Stimulated activated CD4-positive, alpha-beta T cell treated with anti-CD3 and anti-CD28 coated beads, Interleukin-15, amount 100 ng/mL, for 24 hours (primary cell): ENCODE results near the gene TFPI.

Experiments used
- DNase-seq: peaks from one replicate; pipeline ENCODE4 v3.0.0-alpha.2; 2020

TFPI gene

DNA sequence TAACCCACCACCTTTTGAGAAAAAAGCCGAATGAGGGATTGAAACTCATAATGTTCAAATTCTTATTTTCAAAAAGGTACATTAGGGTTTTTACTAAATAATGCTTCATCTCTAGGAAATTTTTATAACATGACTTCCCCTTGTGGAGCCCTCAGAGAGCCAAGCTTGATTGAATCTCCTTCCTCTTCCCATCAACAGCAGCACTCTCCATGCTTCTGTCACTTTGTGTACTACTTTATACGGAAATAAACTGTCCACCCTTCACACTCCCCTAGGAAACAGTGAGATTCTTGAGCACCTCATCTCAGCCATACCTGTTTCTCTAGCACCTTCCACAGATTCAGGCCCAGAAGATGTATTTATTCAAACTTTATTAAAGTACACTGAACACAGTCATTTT, 51.8 kb downstream of the TFPI start:
- no peak for DNase-seq

DNA sequence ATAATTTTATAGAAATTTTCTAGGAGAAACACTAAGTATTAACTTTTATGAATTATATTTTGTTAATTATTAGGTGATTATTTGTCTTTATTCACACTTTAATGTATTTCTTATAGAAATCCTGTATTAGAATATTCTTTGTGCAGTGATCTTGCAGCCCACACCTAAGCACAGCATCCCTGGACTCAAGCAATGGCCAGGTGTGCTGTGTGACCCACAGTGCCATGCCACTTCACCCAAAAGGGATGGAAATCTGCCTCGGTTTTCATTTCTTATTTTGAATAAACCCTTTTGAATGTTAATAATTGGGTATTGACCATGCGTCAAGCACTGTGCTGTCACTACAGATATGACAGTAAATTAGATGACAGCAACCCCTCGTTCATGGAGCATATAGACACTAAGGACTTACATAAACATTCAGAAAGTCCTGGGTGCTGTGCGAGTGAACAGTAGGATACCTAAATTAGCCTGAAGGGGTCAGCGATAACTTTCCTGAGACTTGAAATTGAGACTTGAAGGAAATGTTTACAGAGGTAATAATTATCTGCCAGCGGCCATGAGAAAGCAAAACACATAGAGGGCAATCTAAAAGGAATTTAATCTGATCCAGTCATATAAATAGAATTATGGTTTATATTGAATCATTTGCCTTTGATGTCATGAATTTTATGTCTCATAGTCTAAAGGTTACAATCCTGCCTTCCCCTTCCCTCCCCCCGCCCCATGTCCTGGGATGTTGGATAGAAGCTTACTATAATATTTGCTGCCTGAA, 53.5 kb downstream of the TFPI start:
- DNase-seq = no peak

DNA sequence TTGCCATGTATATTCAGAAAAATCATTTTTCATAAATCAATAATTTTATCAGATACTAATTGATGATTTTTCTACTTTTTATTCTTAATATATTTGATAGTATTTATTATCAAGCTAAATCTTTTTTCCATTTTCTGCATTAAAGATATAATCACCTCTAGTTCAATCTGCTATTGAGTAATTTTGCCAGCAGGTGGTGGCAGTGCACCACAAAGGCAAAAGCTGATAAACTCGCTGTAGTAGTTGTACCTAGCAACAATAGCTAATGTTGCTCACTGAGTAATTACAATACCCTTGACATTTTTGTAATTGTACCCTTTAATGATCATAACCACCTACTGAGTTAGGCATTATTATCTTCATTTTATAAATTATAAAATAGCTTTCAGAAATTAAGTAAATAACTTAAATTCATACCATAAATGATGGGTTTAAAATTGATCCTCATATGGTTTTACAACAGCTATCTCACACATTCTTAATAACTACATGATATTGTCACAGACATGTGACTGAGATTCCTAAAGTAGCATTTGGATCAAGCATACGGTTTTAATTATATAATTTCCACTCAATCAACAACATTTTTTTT, 54.2 kb downstream of the TFPI start:
- peak; percentile 50 for DNase-seq

DNA sequence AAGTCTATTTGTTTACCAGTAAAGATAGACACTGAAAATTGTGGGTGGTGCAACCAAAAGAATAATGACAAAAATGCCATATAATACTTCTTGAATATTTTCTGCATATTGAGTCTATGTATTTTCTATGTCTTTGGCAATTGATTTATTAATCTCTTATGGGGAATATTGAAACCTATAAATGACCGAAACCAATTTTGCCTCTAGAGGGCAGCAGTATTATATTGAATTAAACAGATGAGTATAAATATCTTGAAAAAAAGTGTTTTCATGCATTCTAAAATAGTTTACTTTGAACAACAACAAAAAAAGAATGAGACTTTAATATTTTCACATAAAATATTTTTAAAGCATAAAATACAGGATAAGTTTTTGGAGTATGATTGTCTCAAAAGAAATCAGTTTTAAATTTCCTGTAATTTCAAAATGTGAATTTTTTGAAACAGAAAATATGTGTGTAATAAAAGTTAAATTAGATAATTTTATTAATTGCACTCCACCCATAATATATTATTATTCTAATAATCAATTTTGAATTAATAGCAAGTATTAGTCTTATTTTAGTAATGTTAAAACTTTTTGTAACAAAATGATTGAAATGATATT, 56.3 kb downstream of the TFPI start:
- DNase-seq = no peak

DNA sequence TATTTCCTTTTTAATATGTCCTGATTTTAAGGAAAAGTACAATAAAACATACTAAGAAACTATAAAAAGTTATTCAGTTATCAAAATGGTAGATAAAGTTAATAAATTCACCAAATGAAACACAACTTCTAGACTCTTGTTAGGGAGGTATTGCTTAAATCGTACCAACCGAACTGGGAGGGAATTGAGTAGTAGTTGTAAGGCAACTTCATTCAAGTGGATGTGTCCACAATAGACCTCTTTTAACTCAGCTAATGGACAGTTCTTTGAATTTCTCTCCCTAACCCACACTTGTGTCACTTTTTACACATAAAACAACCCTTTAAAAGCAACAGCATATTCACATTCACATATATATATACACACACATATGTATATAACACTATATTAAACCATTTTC, 57.1 kb downstream of the TFPI start:
- DNase-seq = no peak

DNA sequence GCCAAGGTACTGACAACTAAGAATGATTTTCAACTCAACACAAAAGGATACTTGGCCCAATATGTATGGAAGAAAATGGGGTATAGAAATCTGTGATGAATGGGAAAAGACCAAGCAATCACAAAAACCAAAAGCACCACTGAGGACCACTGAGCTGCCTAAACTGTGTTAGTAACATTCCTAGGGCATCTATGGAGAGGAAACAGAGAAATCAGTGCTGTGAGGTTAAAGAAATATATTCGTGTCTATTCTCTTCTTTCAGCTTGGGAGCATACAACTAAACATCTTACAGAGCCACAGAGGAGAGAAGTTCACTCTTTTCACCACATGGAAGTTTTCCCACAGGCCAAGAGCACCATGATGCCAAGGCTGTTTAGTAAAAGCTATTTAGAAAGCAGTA, 58.9 kb downstream of the TFPI start:
- no peak for DNase-seq

DNA sequence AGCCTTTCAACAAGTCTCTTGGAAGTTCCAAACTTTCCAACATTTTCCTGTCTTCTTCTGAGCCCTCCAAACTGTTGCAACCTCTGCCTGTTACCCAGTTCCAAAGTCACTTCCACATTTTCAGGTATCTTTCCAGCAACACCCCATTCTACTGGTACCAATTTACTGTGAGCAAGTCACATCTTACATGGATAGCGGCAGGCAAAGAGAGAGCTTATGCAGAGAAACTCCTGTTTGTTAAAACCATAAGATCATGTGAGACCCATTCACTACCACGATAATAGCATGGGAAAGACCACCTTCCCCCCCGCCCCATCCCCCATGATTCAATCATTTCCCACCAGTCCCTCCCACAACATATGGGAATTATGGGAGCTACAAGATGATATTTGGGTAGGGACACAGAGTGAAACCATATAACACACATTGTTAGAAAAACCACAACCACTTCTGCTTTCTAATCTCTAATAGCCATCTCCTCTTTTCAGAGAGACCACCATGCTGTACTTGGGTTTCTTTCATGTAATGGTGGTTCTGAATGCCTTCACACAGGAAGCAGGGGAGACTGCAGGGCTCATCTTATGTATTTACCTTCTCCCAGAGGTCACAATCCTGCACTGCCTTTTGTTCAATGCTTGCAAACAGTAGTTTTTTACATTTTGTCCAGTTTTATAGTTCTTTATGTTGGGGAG, 60.2 kb downstream of the TFPI start:
- DNase-seq = no peak

DNA sequence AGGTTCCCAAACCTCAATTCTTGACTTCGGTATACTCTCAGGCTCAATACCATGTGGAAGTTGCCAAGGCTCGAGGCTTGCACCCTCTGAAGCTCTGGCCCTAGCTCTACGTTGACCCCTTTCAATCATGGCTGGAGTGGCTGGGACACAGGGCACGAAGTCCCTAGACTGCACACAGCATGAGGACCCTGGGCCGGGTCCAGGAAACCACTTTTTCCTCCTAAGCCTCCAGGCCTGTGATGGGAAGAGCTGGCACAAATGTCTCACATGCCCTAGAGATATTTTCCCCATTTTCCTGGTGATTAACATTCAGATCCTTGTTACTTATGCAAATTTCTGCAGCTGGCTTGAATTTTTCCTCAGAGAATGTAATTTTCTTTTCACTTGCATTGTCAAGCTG, 61.1 kb downstream of the TFPI start:
- DNase-seq = no peak

DNA sequence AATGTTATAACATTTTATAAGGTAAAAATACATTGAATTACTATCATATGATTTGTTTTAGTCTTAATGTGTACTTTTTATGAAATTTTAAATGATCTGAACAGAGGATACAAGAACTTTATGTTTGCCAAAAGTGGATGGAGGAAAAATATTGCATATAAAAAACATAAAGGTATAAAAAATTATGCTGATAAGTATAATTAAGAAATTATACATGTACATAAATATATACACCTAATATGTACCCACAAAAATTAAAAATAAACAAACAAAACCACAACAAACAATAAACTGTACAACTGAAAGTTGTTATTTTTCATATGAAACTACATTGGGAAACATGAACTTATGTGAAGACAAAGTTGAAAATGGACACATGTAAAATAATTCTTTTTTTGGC, 68.0 kb downstream of the TFPI start:
- no peak for DNase-seq

DNA sequence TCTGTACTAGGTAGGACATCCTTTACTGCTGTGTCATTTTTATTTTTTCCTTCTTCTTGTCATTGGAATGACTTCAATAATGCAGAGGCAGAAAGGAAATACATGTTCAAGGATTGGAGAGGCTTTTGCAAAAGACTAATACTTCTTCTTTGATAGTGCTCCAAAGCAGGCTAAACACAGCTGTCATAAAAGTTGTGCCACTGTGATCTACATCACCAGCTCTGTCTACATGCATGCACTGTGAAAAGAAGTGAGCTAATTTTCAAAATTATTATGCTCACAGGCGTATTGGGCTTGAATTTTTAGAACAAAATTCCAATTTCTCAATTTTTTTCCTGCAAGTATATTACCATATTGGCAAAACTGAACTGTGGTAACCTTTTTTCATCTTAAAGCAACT, 68.7 kb downstream of the TFPI start:
- DNase-seq = no peak

DNA sequence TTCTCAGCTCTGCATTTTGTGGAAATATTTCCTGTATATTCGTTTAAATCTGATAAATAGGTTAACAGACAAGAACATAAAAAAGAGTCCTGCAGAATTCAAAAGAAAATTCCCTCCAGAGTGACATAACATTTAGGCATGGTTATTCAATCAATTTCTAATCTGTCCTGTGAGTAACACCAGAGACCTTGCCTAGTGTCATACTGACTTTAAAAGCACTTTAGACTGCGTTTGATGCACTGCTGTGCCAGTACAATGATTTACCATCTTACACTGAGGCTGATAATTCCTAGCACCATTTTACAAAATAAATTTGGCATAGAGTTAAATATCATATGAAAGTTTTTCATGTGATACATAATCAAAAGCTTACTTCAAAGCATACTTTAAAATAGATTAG, 70.7 kb downstream of the TFPI start:
- no peak for DNase-seq

DNA sequence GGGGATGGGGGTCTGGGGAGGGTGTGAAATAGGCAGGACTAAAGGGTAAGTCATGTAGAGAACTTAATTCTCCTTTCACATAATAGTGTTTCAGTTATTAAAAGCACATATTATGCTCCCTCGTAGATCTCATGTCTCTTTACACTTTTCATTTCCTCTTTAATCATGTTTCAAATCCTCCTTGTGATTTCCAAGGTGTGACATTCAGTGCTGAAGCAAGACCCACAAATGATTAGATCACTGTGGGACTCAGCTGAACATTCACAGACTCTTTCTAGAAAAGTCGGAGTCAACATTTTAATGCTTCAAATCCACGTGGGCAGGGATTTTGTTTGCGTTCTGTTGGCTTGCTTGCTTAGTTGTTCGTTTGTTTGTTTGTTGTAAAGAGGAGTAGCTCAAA, 71.4 kb downstream of the TFPI start:
- no peak for DNase-seq

DNA sequence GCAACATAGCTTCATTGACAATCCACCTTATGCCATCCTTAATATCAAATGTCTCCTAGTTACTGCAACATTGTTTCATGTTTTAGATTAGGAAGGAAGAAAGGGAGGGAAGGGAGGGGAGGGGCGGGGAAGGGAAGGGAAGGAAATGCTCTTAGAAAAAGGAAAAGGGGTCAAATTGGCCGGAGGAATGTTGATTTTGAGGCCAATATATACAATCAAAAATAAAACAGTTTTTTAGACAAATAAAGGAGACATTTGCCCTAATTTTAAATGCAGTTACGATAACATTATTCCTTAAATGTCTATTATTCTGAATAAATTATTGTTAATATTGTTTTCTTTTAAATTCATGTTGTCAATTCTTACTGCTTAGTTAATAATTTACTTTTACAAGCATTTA, 72.7 kb downstream of the TFPI start:
- no peak for DNase-seq

DNA sequence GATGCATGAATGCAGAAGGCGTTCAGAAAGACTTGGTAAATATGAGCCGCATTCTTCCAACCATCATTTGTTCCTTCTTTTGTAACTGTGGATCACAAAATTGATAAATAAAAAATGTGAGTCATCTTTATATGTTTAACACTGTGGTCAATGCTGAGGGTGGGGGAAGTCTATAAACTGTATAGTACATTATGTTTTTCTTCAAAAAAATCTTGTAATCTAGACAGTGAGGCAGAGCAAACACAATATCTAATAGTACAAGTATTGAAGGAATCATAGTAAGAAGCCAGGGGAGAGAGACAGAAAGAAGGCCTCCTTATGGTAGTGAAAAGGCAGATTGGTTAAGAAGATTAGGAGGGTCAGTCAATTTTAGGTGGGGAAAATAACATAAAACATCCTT, 75.5 kb downstream of the TFPI start:
- DNase-seq = no peak

DNA sequence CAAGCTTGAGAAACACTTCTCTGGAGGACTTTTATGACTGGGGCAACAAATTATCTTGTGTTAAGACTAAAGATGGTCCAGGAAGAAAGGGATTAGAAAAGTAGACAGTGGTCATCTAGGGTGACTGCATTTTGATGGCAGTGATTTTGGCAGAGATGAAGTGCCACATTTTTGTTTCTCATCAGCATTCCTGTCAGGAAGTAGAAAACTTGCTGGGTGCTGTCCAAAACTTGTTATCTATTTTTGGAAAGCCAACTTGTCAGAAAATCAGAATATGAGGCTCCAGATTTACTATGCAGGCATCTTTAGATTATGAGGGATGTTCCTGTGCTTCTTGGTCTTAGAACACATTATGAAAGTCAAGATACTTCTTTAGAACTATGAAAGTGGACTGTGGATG, 77.2 kb downstream of the TFPI start:
- no peak for DNase-seq

DNA sequence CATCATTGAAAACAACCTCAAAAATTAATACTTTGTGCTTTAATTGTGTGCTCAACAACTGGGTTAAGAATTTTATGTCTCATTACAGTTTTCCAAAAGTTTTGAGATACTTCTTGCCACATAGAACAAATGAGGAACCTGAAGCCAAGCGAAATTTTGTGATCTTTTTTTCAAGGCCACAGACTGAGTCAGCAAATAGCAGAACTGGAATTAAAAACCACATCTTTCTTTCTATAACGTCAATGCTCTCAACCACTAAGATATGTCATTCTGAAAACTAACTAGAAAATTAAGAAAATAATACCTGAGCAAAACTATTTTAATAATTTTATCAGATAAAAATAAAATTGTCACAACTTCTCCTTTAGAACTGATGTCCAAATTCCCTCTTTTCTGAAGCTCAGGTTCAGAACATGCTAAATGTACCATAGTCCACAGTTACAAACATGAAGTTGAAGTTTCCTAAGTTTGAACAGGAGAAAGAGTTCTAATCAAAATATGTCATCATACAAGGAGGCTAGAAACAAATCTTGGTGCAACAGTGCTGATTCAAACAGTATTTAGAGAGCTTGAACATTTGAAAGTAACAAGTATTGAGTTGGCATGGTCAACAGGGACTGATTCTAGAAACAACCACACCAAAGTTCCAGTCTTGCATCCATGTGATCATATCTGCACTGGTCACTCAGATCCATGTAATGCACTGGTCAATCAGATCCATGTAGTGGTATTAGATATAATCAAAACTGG, 78.6 kb downstream of the TFPI start:
- DNase-seq = no peak

DNA sequence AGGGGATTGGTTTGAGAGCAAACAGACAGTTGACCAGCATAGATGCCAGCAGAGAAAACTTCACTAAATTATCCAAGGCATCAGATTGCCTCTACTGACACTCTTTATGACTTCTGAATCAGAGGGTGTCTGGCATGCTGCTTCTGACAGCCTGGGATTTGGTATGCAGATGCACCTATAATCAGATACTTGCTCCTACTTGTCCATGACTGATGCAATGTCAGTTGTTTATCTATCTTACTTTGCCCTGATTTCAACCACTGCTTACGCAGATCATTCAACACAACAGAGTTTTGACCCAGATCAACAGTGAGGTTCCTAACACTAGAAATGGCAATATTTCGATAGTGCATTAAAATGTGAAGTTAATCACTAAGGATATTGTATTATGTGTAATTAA, 83.5 kb downstream of the TFPI start:
- no peak for DNase-seq

DNA sequence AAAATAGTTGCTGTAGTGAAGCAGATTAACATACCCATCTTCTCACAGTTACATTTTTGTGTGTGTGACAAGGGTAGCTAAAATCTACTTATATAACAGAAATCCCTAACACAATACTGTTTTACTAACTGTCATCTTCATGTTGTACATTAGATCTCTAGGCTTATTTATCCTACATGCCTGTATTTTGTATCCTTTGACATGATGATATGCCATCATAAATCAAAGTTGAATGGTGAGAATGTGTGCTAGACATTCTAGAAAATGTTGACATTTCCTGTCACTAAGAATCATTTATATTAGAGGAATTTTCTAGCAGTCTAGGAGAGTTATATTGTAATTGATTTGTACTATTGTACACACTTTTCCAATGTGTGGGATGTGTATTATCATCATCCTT, 84.7 kb downstream of the TFPI start:
- DNase-seq = no peak

DNA sequence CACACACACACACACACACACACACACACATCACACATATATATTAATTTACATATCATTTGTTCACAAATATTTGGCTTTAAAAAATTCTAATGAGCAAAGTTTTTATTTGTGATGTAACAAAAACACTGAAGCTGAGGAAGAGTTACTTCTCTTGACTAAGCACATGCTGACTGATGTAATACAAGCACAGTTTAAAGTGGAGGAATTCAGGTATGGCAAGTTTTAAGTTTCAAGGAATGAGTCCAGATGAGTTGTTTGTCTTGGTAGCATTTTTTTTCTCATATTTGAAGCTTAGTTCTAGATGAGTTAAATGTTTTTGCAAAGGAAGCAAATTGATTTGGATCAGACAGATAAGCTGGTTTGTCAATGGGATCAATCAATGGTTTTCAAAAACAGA, 86.0 kb downstream of the TFPI start:
- DNase-seq = no peak

DNA sequence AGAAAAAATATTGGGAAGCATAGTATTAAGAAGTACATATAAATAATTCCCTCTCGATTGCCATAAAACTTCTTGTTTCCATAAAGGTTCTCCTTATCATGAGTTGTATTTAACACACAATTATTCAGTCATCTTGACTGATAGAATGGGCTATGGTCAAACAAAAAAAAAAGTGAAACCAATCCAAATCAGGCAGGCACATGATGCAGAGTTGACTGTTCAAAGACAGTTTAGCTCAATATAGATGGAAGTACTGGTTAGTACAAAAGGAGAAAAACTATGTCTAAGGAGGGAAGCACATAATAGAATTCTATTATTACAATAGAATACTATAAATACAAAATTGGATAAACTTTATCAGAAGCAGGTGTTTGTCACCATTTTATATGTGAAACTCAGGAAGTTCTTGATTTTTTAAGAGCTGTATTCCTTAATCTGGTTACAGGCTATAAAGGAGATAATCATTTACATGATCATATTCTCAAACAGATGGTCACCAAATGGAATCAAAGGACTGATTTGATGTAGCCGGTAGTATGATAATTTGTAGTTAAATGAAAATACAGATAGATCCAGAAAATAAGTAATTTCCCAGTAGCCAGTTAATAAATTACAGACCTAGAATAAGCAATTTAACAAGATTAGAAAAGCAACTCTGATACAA, 88.0 kb downstream of the TFPI start:
- DNase-seq = no peak

DNA sequence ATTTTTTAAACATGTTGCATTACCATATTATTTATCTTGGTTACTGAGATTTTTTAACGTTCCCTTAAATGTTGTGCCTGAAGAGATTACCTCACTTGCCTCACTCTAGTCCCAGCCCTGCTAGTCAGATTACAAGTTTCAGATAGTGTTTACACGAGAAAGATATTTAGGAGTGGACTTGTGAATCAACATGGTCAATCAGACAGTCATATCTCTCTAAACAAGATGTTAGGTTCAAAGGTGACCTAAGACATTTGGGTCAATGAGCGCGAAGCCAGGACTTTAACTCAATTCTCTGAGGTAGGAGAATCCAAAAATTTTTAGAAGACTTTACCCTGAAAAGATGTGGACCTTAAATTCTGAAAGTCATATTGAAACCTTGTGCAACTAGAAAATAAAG, 91.4 kb downstream of the TFPI start:
- DNase-seq = no peak
